HepG2 (cell line): ENCODE data around the gene NOP9. TPM values are rescaled to one million over a fixed set of nuclear protein-coding genes. Genes with fewer than 3 reads are reported as not detected.

Experiments used
- ARNT2 ChIP-seq: sonication (generic); formaldehyde crosslinking; IDR thresholded peaks from 2 replicates; pipeline ENCODE4 v1.8.0; 2022; ENCODE audit warnings: mild to moderate bottlenecking, low read depth, missing genetic modification reagents, moderate library complexity
- BRD4 ChIP-seq: sonication (generic); formaldehyde crosslinking; IDR thresholded peaks from 2 replicates; pipeline ENCODE4 v1.4.0; 2020; ENCODE audit warnings: missing genetic modification reagents
- CBX1 ChIP-seq: IDR thresholded peaks from one replicate; pipeline ENCODE4 v1.6.1; 2016; ENCODE audit warnings: antibody characterized with exemption, low read depth
- EED ChIP-seq: sonication (generic); formaldehyde crosslinking; IDR thresholded peaks from 2 replicates; pipeline ENCODE4 v1.5.0; 2020; ENCODE audit warnings: mild to moderate bottlenecking, missing genetic modification reagents
- FOSL1 ChIP-seq: sonication (generic); formaldehyde crosslinking; IDR thresholded peaks from 2 replicates; pipeline ENCODE4 v1.9.0; 2021; ENCODE audit warnings: missing genetic modification reagents, borderline replicate concordance
- LRRFIP1 ChIP-seq: sonication (generic); formaldehyde crosslinking; conservative IDR thresholded peaks from 2 replicates; pipeline ENCODE4 v1.4.0; 2020; ENCODE audit warnings: missing genetic modification reagents
- MIER3 ChIP-seq: IDR thresholded peaks from 2 replicates; pipeline ENCODE4 v1.6.1; 2016; ENCODE audit warnings: missing compliant biosample characterization, borderline replicate concordance
- NFAT5 ChIP-seq: sonication (generic); formaldehyde crosslinking; IDR thresholded peaks from 2 replicates; pipeline ENCODE4 v1.4.0; 2020; ENCODE audit warnings: missing genetic modification reagents
- NFIB ChIP-seq: sonication (generic); formaldehyde crosslinking; IDR thresholded peaks from 2 replicates; pipeline ENCODE4 v1.9.0; 2021; ENCODE audit warnings: missing genetic modification reagents, mild to moderate bottlenecking, borderline replicate concordance
- RFXAP ChIP-seq: sonication (generic); formaldehyde crosslinking; IDR thresholded peaks from 2 replicates; pipeline ENCODE4 v1.4.0; 2020; ENCODE audit warnings: missing genetic modification reagents, borderline replicate concordance
- SOX13 ChIP-seq, 3 experiments: fragments of 450-650 bp in 1 of 3; sonication (generic) in 1 of 3; formaldehyde crosslinking in 1 of 3; IDR thresholded peaks in 2 of 3; conservative IDR thresholded peaks in 1 of 3; 2 replicates each; pipeline versions ENCODE4 v1.5.0 to v1.6.1; 2016 to 2020; ENCODE audit warnings: antibody characterized with exemption in 1 of 3, mild to moderate bottlenecking in 1 of 3, missing compliant biosample characterization in 1 of 3, missing genetic modification reagents in 1 of 3, moderate library complexity in 1 of 3
- SP2 ChIP-seq: sonication (generic); formaldehyde crosslinking; IDR thresholded peaks from 2 replicates; pipeline ENCODE4 v1.5.1; 2020; ENCODE audit warnings: mild to moderate bottlenecking, missing genetic modification reagents
- STAG1 ChIP-seq: sonication (generic); formaldehyde crosslinking; IDR thresholded peaks from 2 replicates; pipeline ENCODE4 v1.4.0; 2020; ENCODE audit warnings: missing genetic modification reagents
- SUZ12 ChIP-seq: fragments of 150-350 bp; IDR thresholded peaks from 2 replicates; pipeline ENCODE4 v1.6.1; 2014; ENCODE audit warnings: low read depth, low read length
- TBL1XR1 ChIP-seq: fragments of 150-350 bp; IDR thresholded peaks from 2 replicates; pipeline ENCODE4 v1.6.1; 2014; ENCODE audit warnings: borderline replicate concordance, low read length; ENCODE audit not compliant: partially characterized antibody
- THAP11 ChIP-seq: IDR thresholded peaks from 2 replicates; pipeline ENCODE4 v1.6.1; 2016; ENCODE audit warnings: missing biosample characterization, missing genetic modification reagents
- TRIM22 ChIP-seq: fragments of 450-650 bp; IDR thresholded peaks from 2 replicates; pipeline ENCODE4 v1.6.1; 2017
- U2AF2 ChIP-seq: fragments of 200-400 bp; formaldehyde crosslinking; IDR thresholded peaks from 2 replicates; pipeline ENCODE4 v1.6.1; 2017; ENCODE audit warnings: low read depth, mild to moderate bottlenecking, low read length
- ZNF207 ChIP-seq: fragments of 450-650 bp; IDR thresholded peaks from 2 replicates; pipeline ENCODE4 v1.6.1; 2016; ENCODE audit warnings: antibody characterized with exemption, borderline replicate concordance
- ZNF251 ChIP-seq: sonication (generic); formaldehyde crosslinking; IDR thresholded peaks from 2 replicates; pipeline ENCODE4 v1.9.0; 2021; ENCODE audit warnings: mild to moderate bottlenecking, missing genetic modification reagents
- ZSCAN25 ChIP-seq: sonication (generic); formaldehyde crosslinking; IDR thresholded peaks from 2 replicates; pipeline ENCODE4 v1.8.0; 2022; ENCODE audit warnings: mild to moderate bottlenecking, missing genetic modification reagents
- polyA plus RNA-seq, 8 experiments: library from polyadenylated mRNA; depleted of rRNA in 3 of 8; stranded (reverse) in 7 of 8; unstranded in 1 of 8; fragments of >200 nt; fragmentation: Illumina TruSeq in 4 of 8; extraction: Trizol in 4 of 8; gene quantifications; 2 replicates each; pipeline versions ENCODE4 v1.2.1 to v1.2.3, GENCODE V29; 2011 to 2016; ENCODE audit warnings: low read depth in 4 of 8, missing spikeins in 1 of 8, mixed read lengths in 1 of 8; ENCODE audit not compliant: insufficient read depth in 1 of 8
- total RNA-seq, 5 experiments: library from RNA; depleted of rRNA; stranded (reverse); fragments of >200 nt; fragmentation: Illumina TruSeq; extraction: Trizol; gene quantifications; 2 replicates each; pipeline ENCODE4 v1.2.3, GENCODE V29; 2016; ENCODE audit warnings: low read depth in 1 of 5

NOP9 gene
- total and polyA plus RNA-seq, 2 of the 13 experiments (the other 11 are each of a cell fraction or from before 2014, with no cell fraction given) = 24.5 to 61.6 TPM

GRCh38 chr14:24307575-24308341 lies 8.1 kb downstream of the NOP9 start, which contains the start of gene CIDEB (continued):
- TF ChIP-seq LRRFIP1 (CRISPR knock-in tag) (peak; percentile 31; the same call in 1 of the 2 replicates), TRIM22 (no peak), SUZ12 (no peak), U2AF2 (no peak), ZNF251 (CRISPR knock-in tag) (0 out of 2 replicates have a peak, but pooled peaks have one; percentile 89), MIER3 (peak; percentile 98), ZSCAN25 (peak; percentile 56; the same call in 1 of the 2 replicates), TBL1XR1 (peak; percentile 41), SP2 (peak; percentile 39; the same call in 1 of the 2 replicates), EED (CRISPR knock-in tag) (0 out of 2 replicates have a peak, but pooled peaks have one; percentile 74), BRD4 (no peak; the same call in 1 of the 2 replicates), ZNF207 (no peak), NFIB (CRISPR knock-in tag) (no peak), SOX13 (IDR thresholded peaks at IDR 0.05) (no peak), SOX13 (CRISPR knock-in tag; conservative IDR thresholded peaks at IDR 0.05 in 1 of 2, IDR thresholded peaks at IDR 0.05 in 1 of 2) (peak; percentile 80 to 87), CBX1 (peak; percentile 82), ARNT2 (CRISPR knock-in tag) (peak; percentile 91), FOSL1 (peak; percentile 96), RFXAP (CRISPR knock-in tag) (peak; percentile 79; the same call in 1 of the 2 replicates), STAG1 (peak; percentile 67), THAP11 (peak; percentile 85), NFAT5 (peak; percentile 78; the same call in 1 of the 2 replicates)
